ENCODE data around the gene NAGPA. TPM values are rescaled to one million over a fixed set of nuclear protein-coding genes. Genes with fewer than 3 reads are reported as not detected.

NAGPA gene
- total RNA-seq, 1 donor, result 40.2 TPM

DNA sequence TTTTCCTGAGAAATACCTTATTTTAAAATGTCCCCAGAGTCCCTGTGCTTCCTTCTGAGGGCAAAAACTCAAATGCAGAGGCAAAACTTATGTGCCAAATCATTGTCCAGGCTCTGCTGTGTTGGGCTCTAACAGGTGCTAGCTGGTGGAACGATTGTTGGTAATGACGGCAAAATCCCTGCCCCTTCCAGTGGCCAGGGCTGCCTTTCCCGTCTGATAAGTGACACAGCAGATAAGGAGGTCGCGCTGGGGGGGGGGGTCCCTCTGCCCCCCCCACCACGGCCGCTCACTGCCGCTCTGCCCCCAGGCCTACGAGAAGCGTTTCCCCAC is 46.5 kb downstream of the NAGPA start:
- no peak overlapping the region for H3K4me3 ChIP-seq (ENCODE audit: insufficient read depth, low read length)
- TF ChIP-seq, protein P1, sequence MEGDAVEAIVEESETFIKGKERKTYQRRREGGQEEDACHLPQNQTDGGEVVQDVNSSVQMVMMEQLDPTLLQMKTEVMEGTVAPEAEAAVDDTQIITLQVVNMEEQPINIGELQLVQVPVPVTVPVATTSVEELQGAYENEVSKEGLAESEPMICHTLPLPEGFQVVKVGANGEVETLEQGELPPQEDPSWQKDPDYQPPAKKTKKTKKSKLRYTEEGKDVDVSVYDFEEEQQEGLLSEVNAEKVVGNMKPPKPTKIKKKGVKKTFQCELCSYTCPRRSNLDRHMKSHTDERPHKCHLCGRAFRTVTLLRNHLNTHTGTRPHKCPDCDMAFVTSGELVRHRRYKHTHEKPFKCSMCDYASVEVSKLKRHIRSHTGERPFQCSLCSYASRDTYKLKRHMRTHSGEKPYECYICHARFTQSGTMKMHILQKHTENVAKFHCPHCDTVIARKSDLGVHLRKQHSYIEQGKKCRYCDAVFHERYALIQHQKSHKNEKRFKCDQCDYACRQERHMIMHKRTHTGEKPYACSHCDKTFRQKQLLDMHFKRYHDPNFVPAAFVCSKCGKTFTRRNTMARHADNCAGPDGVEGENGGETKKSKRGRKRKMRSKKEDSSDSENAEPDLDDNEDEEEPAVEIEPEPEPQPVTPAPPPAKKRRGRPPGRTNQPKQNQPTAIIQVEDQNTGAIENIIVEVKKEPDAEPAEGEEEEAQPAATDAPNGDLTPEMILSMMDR (IDR thresholded peaks at IDR 0.05; ENCODE audit: extremely low read depth, low read depth, low read length), result no peak
- H3K79me2 ChIP-seq (ENCODE audit: insufficient read depth, low read length), result no peaks in the 10 kb centered on the region
- H3K36me3 ChIP-seq (ENCODE audit: insufficient read depth, low read length), result no peaks in the 10 kb centered on the region
- no peak overlapping the region for H2AFZ ChIP-seq (ENCODE audit: low read length)
- peaks cover 27% of the 10 kb centered on the region for H3K27me3 ChIP-seq (ENCODE audit: insufficient read depth, low read length)
- no peaks in the 10 kb centered on the region for H4K20me1 ChIP-seq (ENCODE audit: insufficient read depth, low read length)
- H3K27ac ChIP-seq (ENCODE audit: low read depth, low read length), result no peak overlapping the region
- H3K4me2 ChIP-seq (ENCODE audit: insufficient read depth, low read length), result no peak overlapping the region
- H3K4me1 ChIP-seq (ENCODE audit: insufficient read depth, low read length), result no peaks in the 10 kb centered on the region
- no peak for DNase-seq (ENCODE audit: insufficient read length, low spot score, missing footprints)
- no peaks in the 10 kb centered on the region for H3K9me3 ChIP-seq (ENCODE audit: low read depth, low read length)

DNA sequence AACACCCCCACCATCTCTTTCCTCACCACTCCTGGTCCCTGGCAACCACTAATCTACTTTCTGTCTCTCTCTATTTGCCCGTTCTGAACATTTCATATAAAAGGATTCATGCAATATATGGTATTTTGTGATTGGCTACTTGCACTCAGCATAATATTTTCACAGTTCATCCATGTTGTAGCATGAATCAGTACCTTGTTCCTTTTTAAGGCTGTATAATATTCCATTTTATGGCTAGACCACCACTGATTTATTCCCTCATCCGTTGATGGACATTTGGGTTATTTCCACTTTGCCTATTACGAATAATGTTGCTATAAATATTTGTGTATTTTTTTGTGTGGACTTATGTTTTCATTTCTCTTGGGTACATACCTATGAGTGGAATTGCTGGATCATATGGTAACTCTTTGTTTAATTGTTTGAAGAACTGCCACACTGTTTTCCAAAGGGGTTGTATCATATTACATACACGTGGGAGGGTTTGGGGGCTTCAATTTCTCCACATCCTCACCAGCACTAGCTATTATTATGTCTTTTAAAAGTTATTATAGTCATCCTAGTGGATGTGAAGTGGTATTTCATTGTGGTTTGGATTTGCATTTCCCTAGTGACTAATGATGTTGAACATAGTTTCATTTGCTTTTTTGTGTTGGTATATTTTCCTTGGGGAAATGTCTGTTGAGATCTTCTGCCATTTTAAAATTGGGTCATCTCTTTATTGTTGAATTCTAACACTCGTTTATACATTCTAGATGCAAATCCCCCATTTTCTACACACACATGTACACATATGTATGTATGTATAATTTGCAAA is 49.4 kb downstream of the NAGPA start:
- TF ChIP-seq, protein P1 (IDR thresholded peaks at IDR 0.05; ENCODE audit: extremely low read depth, low read depth, low read length), result peak; percentile 14
- Histone ChIP-seq H4K20me1 (ENCODE audit: insufficient read depth, low read length) (no peaks in the 10 kb centered on the region), H3K79me2 (ENCODE audit: insufficient read depth, low read length) (no peaks in the 10 kb centered on the region), H2AFZ (ENCODE audit: low read length) (no peak overlapping the region), H3K4me2 (ENCODE audit: insufficient read depth, low read length) (no peak overlapping the region), H3K27ac (ENCODE audit: low read depth, low read length) (no peak overlapping the region), H3K27me3 (ENCODE audit: insufficient read depth, low read length) (peaks cover 27% of the 10 kb centered on the region), H3K9me3 (ENCODE audit: low read depth, low read length) (no peaks in the 10 kb centered on the region), H3K36me3 (ENCODE audit: insufficient read depth, low read length) (no peaks in the 10 kb centered on the region), H3K4me1 (ENCODE audit: insufficient read depth, low read length) (no peaks in the 10 kb centered on the region), H3K4me3 (ENCODE audit: insufficient read depth, low read length) (no peak overlapping the region)
- DNase-seq (ENCODE audit: insufficient read length, low spot score, missing footprints), result peak; percentile 90

DNA sequence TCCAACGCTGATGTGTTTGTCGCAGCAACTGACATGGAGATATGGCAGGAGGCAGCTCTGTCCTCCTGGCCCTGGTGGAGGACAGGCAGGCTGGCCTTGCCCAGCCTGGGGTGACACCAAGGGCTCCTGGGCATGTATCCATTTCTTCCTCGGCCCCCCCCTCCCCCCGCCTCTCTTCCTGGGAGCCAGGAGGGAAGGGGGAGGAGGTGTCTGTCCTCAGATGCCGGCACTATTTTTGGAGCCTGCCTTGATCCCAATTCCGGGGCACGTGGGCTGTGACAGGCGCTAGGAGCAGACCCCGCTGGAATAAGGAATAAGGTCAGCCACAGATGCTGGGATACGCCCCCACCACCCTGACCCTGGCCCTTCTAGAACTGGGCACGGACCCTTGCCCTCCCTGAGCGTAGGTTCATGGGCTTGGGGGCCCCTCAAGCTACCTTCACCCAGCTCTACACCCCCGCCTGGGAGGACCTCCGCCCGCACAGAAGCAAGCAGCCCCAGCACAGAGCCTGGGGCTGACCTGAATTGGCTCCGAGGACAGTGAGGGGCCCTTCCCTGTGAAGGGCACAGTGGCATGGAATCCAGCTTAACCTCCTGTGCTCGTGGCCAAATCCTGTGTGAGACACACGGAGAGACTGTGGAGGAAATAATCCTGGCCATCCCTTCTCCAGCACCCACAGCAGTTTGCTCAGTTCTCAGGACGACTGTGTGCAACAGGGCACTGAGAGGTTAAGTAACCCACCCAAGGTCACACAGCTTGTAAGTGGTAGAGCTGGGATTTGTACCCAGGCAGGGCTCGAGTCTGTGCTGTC is 51.5 kb downstream of the NAGPA start:
- no peak overlapping the region for H2AFZ ChIP-seq (ENCODE audit: low read length)
- H3K4me3 ChIP-seq (ENCODE audit: insufficient read depth, low read length), result no peak overlapping the region
- no peaks in the 10 kb centered on the region for H4K20me1 ChIP-seq (ENCODE audit: insufficient read depth, low read length)
- no peak overlapping the region for H3K4me2 ChIP-seq (ENCODE audit: insufficient read depth, low read length)
- H3K79me2 ChIP-seq (ENCODE audit: insufficient read depth, low read length), result no peaks in the 10 kb centered on the region
- TF ChIP-seq, protein P1 (IDR thresholded peaks at IDR 0.05; ENCODE audit: extremely low read depth, low read depth, low read length), result no peak
- H3K9me3 ChIP-seq (ENCODE audit: low read depth, low read length), result no peaks in the 10 kb centered on the region
- DNase-seq (ENCODE audit: insufficient read length, low spot score, missing footprints), result no peak
- no peaks in the 10 kb centered on the region for H3K36me3 ChIP-seq (ENCODE audit: insufficient read depth, low read length)
- H3K27ac ChIP-seq (ENCODE audit: low read depth, low read length), result no peak overlapping the region
- H3K27me3 ChIP-seq (ENCODE audit: insufficient read depth, low read length), result peaks cover 10% of the 10 kb centered on the region
- no peaks in the 10 kb centered on the region for H3K4me1 ChIP-seq (ENCODE audit: insufficient read depth, low read length)

DNA sequence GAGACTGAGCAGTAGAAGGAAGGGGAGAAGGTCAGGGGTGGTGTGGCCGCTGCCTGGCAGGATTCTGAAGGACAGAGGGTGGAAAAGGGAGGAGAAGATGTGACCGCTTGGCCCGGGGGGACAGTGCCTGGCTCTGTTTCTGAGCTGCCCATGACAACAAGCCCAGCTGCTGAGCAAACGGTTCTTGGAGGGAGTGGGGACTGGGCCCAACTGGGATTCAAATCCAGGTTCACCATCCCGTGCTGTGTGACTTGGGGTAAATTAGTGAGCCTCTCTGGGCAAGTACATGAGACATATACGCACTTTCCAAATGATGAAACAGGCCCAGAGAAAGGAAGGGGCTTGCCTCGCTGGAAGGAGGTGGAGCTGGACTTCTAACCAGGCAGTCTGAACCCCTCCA is 52.3 kb downstream of the NAGPA start:
- H3K27me3 ChIP-seq (ENCODE audit: insufficient read depth, low read length), result peaks cover 2% of the 10 kb centered on the region
- no peak overlapping the region for H3K4me3 ChIP-seq (ENCODE audit: insufficient read depth, low read length)
- H3K36me3 ChIP-seq (ENCODE audit: insufficient read depth, low read length), result no peaks in the 10 kb centered on the region
- no peak overlapping the region for H3K27ac ChIP-seq (ENCODE audit: low read depth, low read length)
- no peak overlapping the region for H3K4me2 ChIP-seq (ENCODE audit: insufficient read depth, low read length)
- DNase-seq (ENCODE audit: insufficient read length, low spot score, missing footprints), result no peak
- H3K4me1 ChIP-seq (ENCODE audit: insufficient read depth, low read length), result no peaks in the 10 kb centered on the region
- no peaks in the 10 kb centered on the region for H3K9me3 ChIP-seq (ENCODE audit: low read depth, low read length)
- no peak overlapping the region for H2AFZ ChIP-seq (ENCODE audit: low read length)
- TF ChIP-seq, protein P1 (IDR thresholded peaks at IDR 0.05; ENCODE audit: extremely low read depth, low read depth, low read length), result no peak
- no peaks in the 10 kb centered on the region for H3K79me2 ChIP-seq (ENCODE audit: insufficient read depth, low read length)
- no peaks in the 10 kb centered on the region for H4K20me1 ChIP-seq (ENCODE audit: insufficient read depth, low read length)
